ENCODE data around the gene COL18A1.
"Not testable (repeated sequence)": the region's sequence is repeated elsewhere in the genome, so short reads cannot be mapped to it uniquely, and the experiment has no call there.

The COL18A1 gene

DNA sequence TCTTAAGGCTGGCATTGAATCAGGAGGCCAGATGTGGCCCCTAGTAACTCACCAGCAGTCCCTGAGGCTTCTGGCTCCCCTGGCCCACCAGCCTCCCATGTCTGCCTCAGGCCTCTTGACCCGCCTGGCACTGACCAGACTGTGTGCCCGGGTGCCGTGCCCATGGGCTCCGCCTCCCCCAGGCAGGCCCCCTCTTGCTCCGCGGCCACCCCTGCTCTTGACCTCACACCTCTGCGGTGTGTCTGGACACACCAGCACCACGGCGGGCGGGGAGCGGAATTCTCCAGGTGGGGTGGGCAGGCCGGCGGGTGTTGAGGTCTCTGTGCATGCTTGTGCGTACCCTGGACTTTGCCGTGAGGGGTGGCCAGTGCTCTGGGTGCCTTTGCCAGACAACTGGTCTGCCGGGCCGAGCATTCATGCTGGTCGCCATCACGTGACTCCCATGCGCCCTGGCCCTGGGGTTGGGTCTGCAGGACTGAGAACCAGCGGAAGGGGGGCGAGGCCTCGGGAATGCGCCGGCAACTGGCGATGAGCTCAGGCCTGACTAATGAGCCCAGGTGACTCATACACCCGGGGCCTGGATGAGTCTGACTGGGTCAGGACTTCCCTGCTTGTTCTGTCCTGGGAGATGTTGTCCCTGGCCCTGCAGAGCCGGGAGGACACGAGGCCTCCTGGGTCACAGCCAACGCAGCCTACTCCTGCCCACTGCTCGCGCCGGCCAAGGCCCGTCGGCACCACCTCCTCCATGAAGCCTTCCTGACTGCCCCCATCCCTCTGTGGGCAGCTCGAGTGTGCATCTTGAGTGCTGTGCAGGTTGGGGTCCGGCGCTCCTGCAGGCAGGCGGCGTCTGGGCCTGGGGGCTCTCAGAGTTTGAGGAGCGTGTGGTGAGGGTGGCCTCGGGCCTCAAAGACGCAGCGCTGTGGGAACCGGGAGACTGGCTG is 22.6 kb downstream of the COL18A1 start:
- peak; percentile 80 for DNase-seq (ENCODE audit: low read depth)

- no peak for DNase-seq (ENCODE audit: low read depth)
Measured at GRCh38 chr21:45428534-45428933, 23.6 kb downstream of the COL18A1 start.

GRCh38 chr21:45429221-45430175 is 24.5 kb downstream of the COL18A1 start:
- no peak for DNase-seq (ENCODE audit: low read depth)

DNA sequence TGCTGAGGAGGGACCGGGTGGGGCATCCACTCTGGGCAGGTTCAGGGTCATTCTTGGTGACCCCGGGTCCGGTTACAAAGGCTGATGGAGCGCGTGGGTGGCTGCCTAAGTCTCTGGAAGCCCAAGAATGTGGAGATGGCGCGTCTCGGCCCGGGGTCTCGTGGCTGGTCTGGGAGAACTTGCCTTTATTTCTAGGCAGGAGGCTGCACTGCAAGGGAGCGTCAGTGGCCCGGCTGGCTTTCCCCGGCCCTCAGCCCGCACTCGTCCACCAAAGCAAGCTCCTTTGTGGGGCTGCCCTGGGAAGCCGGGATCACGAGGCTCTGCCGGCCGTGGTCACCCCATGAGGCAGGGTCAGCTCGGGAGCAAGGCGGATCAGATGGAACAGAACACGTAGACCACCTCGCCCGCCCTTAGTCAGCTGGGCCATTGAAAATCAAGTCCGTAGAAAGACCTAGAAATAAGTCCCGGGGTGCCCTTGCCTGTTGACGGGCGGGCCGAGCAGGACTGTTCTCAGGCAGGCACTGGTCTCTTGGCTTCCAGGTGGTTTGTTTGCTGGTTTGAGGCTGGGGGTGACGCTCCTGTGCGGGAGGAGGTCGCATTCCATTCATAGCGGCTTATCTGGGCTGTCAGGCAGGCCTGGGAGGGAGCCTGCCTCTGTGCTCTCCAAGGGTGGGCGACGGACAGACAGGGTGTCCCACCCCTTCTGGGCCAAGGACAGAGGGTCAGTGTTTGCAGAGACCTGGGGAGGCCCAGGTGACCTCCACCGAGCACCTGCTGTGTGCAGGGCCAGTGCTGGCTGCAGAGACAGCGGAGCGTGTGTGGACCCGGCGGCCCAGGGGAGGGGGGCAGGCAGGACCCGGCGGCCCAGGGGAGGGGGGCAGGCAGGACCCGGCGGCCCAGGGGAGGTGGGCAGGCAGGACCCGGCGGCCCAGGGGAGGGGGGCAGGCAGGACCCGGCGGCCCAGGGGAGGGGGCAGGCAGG is 25.8 kb downstream of the COL18A1 start:
- DNase-seq (ENCODE audit: low read depth) = no peak

DNA sequence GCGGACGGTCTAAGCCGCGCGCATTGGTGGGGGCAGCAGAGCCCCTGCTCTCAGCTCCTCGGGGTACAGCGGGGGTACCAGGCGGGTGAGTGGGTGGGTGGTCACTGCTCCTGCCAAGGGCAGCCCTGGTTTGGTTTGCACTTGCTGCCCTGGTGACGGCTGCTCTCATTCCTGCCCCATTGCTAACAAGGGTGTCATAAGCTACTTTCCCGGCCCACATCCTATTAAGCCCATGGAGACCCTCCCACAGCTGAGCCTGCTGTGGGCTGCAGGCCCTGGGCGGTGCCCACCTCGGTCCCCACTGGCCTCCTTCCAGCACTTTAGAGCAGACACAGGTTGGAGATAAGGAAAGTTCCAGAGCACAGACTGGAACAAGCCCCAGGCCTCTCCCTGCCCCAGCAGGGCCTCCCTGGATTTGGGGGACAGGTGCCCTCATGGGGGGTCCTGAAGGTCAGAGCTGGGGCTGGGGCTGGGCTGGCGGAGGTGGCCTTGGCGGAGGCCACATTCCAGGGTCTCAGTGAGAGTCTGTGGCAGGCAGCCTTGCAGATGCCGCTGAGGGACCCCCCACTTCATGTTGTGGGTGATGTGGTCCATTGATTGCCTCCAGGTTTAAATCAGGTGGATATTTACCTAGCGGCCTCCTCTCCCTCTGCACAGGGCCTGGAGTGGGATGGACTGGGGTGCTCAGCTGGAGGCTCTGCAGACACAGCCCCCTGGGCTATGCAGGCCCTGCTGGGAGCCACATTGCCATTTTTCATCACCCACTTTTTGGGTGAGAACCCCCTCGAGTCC is 27.0 kb downstream of the COL18A1 start:
- no peak for DNase-seq (ENCODE audit: low read depth)

DNA sequence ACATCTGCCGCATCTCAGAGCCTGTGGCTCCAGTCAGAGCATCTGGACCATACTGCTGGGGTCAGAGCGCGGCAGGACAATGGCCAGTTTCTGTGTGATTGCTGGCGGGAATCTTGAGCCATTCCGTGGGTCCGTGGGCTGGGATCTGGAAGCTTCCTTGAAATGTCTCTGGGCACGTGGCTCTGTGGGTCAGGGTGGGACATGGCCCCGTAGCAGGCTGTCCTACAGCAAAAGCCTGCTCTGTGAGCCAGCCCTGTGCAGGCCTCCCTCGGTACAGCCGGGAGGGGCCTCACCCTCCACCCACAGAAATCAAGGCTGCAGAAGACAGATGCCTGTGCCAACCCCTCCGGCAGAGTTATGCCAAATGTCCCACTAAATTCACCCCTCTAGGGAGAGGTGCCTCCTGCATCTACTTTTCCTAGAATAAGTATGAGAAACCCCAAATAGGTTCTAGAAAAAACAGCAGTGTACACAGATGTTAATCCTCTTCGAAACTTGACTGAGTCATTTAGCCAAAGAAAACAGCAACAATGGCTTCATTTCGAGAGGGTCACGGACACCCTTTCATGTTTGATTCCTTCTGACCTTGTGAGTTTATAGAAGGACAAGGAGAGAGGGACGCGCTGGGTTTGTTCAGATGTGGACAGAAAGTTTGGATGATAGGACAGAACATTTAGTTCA is 27.8 kb downstream of the COL18A1 start:
- peak; percentile 6 for DNase-seq (ENCODE audit: low read depth)

- no peak for DNase-seq (ENCODE audit: low read depth)
Measured at GRCh38 chr21:45433301-45433700, 28.3 kb downstream of the COL18A1 start.

GRCh38 chr21:45433911-45434644 is 29.1 kb downstream of the COL18A1 start:
- DNase-seq (ENCODE audit: low read depth) = no peak

- DNase-seq (ENCODE audit: low read depth) = no peak
Measured at GRCh38 chr21:45434645-45435217, 29.8 kb downstream of the COL18A1 start.

GRCh38 chr21:45435405-45435981 is 30.5 kb downstream of the COL18A1 start:
- DNase-seq (ENCODE audit: low read depth) = no peak

GRCh38 chr21:45436351-45437065 is 31.5 kb downstream of the COL18A1 start:
- DNase-seq (ENCODE audit: low read depth) = no peak

DNA sequence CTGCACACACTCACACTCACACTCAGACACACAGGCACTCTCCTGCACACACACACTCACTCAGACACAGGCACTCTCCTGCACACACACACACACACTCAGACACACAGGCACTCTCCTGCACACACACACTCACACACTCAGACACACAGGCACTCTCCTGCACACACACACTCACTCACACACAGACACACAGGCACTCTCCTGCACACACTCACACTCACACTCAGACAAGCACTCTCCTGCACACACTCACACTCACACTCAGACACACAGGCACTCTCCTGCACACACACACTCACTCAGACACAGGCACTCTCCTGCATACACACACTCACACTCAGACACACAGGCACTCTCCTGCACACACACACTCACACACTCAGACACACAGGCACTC is 32.9 kb downstream of the COL18A1 start:
- not testable (repeated sequence) for DNase-seq (ENCODE audit: low read depth)

DNA sequence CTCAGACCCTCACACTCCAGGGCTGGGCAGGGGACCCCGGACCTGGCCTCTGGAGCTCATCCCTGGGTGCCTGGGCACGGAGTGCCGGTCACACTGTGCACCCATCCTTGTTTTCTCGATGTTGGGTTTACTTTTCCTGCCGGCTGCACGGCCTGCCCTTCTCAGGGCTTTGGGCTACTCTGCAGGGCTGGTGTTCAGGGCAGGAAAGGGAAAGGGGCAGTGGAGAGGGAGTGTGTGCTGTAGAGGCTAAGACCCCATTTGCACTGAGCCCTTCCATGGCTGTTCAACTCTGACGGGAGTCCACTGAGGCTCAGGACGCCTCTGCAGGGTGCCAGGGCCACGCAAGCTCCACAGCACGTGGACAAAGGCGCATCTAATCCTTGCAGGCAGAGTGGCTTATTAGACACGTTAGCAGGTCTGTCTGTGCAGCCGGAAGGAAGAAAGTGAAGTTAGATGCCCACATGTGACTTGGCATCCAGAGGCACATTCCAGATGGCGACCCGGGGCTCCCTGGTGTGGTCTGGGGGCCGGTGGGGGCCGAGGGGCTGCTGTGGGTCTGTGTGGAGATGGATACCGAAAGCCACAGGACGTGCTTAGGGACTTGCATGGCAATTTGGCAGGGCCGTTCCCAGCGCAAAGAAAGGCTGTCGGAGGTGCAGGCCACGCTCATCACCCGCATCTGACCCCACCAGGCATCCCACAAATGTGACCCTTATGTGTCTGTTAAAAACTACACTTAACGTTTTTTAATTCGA is 33.6 kb downstream of the COL18A1 start:
- DNase-seq (ENCODE audit: low read depth) = no peak

DNA sequence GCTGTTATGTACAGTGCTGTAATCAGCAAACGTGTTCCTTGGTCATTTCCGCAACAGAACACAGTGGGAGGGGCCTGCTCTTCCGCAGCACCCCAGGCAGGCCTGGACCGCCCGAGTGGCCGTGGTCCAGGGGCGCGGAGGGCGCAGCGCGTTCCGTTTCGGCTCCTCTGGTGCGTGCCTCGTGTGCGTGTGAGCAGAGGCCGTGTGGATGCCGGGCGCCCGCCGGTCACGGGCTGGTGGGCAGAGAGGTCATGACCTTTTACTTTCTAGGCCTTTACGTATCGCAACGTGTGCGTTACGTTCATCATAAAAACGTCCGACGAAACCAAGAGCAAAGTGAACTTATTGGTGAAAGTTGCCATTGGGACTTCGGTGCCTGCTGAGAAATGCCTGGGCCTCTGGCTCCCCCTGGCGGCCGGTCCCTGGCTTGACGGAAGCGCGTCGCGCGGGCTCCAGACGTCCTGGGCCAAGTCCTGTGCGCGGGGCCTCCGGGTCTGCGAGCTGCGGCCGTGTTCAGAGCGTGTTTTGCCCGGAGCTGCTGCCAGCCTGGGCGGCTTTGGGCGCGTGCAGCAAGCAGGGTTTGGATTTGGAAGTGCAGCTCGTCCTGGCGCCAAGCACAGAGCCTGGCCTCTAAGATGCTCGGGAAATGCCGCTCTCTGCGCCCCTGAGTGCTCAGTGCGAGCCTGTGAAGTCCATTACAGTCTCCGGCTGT is 34.4 kb downstream of the COL18A1 start:
- peak; percentile 67 for DNase-seq (ENCODE audit: low read depth)

DNA sequence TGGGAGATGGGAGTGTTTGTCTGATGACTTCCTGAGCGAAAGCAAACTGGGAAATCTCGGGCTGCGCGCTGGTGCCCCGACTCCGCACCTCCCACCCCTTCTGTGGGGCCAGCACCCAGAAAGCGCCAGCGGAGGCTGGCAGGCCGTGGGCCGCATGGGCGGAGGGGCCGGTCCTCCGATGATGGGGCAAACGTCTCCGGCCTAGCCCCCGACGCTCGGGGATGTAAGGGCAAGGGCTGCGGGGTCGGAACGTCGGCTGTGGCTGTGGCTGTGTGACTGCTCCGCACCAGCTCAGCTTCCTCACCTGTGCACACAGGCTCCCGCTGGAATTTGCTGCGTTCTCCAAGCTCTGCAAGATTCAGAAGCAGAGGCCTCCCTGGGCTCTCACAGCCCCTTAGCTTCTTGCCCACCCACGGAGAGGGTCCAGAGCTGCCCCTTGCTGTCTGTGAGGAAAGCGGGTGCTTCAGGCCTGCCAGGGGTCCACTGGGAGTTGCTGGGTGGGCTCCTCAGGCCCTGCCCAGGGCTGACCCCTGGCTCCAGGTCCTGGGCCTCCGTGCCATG is 35.0 kb downstream of the COL18A1 start:
- DNase-seq (ENCODE audit: low read depth) = no peak

- no peak for DNase-seq (ENCODE audit: low read depth)
Measured at GRCh38 chr21:45440736-45441350, 35.9 kb downstream of the COL18A1 start.
